Measurements from ENCODE around the gene RBM33.

Gene RBM33

GRCh38 chr7:155807789-155808548 is 163.5 kb downstream of the RBM33 start:
- no peak overlapping the region for H3K9ac ChIP-seq (ENCODE audit: low read length)
- no peaks in the 10 kb centered on the region for H3K9me2 ChIP-seq (ENCODE audit: low read depth, low read length)
- TF ChIP-seq, protein P1, sequence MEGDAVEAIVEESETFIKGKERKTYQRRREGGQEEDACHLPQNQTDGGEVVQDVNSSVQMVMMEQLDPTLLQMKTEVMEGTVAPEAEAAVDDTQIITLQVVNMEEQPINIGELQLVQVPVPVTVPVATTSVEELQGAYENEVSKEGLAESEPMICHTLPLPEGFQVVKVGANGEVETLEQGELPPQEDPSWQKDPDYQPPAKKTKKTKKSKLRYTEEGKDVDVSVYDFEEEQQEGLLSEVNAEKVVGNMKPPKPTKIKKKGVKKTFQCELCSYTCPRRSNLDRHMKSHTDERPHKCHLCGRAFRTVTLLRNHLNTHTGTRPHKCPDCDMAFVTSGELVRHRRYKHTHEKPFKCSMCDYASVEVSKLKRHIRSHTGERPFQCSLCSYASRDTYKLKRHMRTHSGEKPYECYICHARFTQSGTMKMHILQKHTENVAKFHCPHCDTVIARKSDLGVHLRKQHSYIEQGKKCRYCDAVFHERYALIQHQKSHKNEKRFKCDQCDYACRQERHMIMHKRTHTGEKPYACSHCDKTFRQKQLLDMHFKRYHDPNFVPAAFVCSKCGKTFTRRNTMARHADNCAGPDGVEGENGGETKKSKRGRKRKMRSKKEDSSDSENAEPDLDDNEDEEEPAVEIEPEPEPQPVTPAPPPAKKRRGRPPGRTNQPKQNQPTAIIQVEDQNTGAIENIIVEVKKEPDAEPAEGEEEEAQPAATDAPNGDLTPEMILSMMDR (IDR thresholded peaks at IDR 0.05; ENCODE audit: low read length) = no peak
- TF ChIP-seq EZH2 (IDR thresholded peaks at IDR 0.05; ENCODE audit: borderline replicate concordance, low read length) = no peak
- no peak overlapping the region for H3K4me3 ChIP-seq (ENCODE audit: low read depth, low read length, poor library complexity, severe bottlenecking)
- H4K20me1 ChIP-seq (ENCODE audit: insufficient read depth, low read length) = no peaks in the 10 kb centered on the region
- H3K4me2 ChIP-seq (ENCODE audit: low read length) = no peak overlapping the region
- no peak overlapping the region for H3K27ac ChIP-seq (ENCODE audit: low read depth, low read length, poor library complexity, severe bottlenecking)
- H3K79me2 ChIP-seq (ENCODE audit: insufficient read depth, low read length) = no peaks in the 10 kb centered on the region
- no peaks in the 10 kb centered on the region for H3K36me3 ChIP-seq (ENCODE audit: insufficient read depth, low read length)
- no peak overlapping the region for H2AFZ ChIP-seq (ENCODE audit: low read length)
- H3K4me1 ChIP-seq (ENCODE audit: insufficient read depth, low read length, severe bottlenecking) = no peaks in the 10 kb centered on the region
- H3K9me3 ChIP-seq (ENCODE audit: low read length) = no peaks in the 10 kb centered on the region
- H3F3A ChIP-seq (ENCODE audit: insufficient read depth, low read length) = no peaks in the 10 kb centered on the region
- H3K27me3 ChIP-seq (ENCODE audit: insufficient read depth, low read length) = no peaks in the 10 kb centered on the region

DNA sequence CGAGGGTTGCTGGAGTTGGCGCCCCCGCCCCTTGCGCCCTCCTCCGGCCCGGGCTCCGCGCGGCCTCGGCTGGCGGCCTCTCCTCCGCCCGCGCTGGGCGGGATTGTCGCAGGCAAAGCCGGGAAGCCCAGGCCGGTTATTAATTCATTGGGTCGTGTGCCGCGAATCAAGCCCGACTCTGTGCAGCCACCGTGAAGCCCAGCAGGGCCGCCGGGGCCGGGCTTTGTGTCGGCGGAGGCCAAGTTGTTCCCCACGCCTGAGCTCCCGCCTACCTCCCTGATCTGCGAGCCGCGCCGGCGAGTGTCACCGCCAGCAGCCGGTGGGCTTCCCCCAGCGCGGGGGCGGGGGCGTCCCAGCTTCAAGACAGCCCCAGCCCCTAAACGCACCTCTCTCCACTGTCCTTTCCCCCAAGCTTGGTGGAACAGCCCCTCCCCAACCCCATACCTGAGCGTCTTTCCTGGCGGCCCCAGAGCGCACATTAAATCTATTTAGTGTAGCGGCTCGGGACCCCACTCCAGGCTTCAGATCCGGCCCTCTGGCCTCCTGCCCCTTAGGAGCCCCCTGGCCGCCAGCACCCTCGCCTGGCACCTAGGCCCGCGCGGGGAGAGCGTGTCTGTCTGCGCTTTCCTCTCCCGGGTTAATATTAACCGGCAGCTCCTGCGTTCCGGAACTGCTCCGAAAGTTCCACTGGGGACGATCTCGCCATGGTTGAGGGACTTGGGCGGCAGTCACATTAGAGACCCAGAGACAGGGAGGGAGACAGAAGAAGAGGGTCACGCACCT is 164.3 kb downstream of the RBM33 start:
- Histone ChIP-seq H3F3A (ENCODE audit: insufficient read depth, low read length) (no peaks in the 10 kb centered on the region), H3K9me2 (ENCODE audit: low read depth, low read length) (no peaks in the 10 kb centered on the region), H3K9me3 (ENCODE audit: low read length) (no peaks in the 10 kb centered on the region), H3K4me1 (ENCODE audit: insufficient read depth, low read length, severe bottlenecking) (no peaks in the 10 kb centered on the region), H3K36me3 (ENCODE audit: insufficient read depth, low read length) (no peaks in the 10 kb centered on the region), H3K4me3 (ENCODE audit: low read depth, low read length, poor library complexity, severe bottlenecking) (no peak overlapping the region), H4K20me1 (ENCODE audit: insufficient read depth, low read length) (no peaks in the 10 kb centered on the region), H3K27ac (ENCODE audit: low read depth, low read length, poor library complexity, severe bottlenecking) (no peak overlapping the region), H3K79me2 (ENCODE audit: insufficient read depth, low read length) (no peaks in the 10 kb centered on the region), H2AFZ (ENCODE audit: low read length) (no peak overlapping the region), H3K27me3 (ENCODE audit: insufficient read depth, low read length) (no peaks in the 10 kb centered on the region), H3K4me2 (ENCODE audit: low read length) (no peak overlapping the region), H3K9ac (ENCODE audit: low read length) (no peak overlapping the region)
- no peak for TF ChIP-seq EZH2 (IDR thresholded peaks at IDR 0.05; ENCODE audit: borderline replicate concordance, low read length)
- TF ChIP-seq, protein P1 (IDR thresholded peaks at IDR 0.05; ENCODE audit: low read length) = no peak

DNA sequence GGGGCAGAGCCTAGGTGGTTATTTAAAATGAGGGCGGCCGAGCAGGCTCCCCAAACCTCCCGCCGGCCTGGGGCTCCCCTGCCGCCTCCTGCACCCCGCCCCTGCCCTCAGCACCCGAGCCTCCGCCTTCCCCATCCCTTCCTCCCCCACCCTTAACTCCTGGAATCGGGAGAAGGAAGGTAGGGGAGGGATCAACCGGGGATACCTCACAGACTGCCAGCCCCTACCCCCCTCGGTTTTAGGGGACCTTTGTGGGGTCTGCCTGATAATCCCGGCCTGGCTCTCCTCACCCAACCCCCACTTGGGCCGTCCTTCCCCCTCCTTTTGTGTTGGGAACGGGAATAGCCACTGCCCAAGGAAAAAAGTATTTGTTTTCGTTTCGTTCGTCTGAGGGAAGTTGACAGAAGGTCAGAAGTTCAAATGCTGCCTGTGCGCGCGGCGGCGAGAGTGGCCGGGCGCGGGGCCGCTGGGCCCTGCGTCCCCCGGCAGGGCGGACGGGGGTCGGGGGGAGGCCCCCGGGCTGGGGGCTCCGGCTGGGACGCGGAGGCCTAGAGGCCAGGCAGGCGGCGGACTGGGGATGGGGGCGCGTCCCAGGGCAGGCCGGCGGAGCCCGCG is 165.0 kb downstream of the RBM33 start:
- no peak overlapping the region for H3K4me3 ChIP-seq (ENCODE audit: low read depth, low read length, poor library complexity, severe bottlenecking)
- TF ChIP-seq EZH2 (IDR thresholded peaks at IDR 0.05; ENCODE audit: borderline replicate concordance, low read length) = no peak
- TF ChIP-seq, protein P1 (IDR thresholded peaks at IDR 0.05; ENCODE audit: low read length) = no peak
- no peaks in the 10 kb centered on the region for H3K4me1 ChIP-seq (ENCODE audit: insufficient read depth, low read length, severe bottlenecking)
- H3K9me3 ChIP-seq (ENCODE audit: low read length) = no peaks in the 10 kb centered on the region
- H3K36me3 ChIP-seq (ENCODE audit: insufficient read depth, low read length) = no peaks in the 10 kb centered on the region
- H3K27me3 ChIP-seq (ENCODE audit: insufficient read depth, low read length) = no peaks in the 10 kb centered on the region
- no peak overlapping the region for H3K9ac ChIP-seq (ENCODE audit: low read length)
- H2AFZ ChIP-seq (ENCODE audit: low read length) = no peak overlapping the region
- no peaks in the 10 kb centered on the region for H3F3A ChIP-seq (ENCODE audit: insufficient read depth, low read length)
- no peaks in the 10 kb centered on the region for H3K9me2 ChIP-seq (ENCODE audit: low read depth, low read length)
- H3K27ac ChIP-seq (ENCODE audit: low read depth, low read length, poor library complexity, severe bottlenecking) = no peak overlapping the region
- no peak overlapping the region for H3K4me2 ChIP-seq (ENCODE audit: low read length)
- H3K79me2 ChIP-seq (ENCODE audit: insufficient read depth, low read length) = no peaks in the 10 kb centered on the region
- no peaks in the 10 kb centered on the region for H4K20me1 ChIP-seq (ENCODE audit: insufficient read depth, low read length)
